T-cell (primary cell): ENCODE measurements around the gene C16orf86. TPM values are rescaled to one million over a fixed set of nuclear protein-coding genes. Genes with fewer than 3 reads are reported as not detected.

Experiments used
- ATAC-seq, 4 experiments: fragments of 200-7000 bp in 3 of 4; fragments of 150-1000 bp in 1 of 4; cut with Tn5 transposase; replicated peaks in 1 of 4; 1 replicate in 3 of 4; 2 replicates in 1 of 4; pipeline ENCODE4 v1.10.0; 2021; ENCODE audit warnings: moderate library complexity in 3 of 4, mild to moderate bottlenecking in 2 of 4, moderate number of reproducible peaks in 1 of 4
- CTCF ChIA-PET, 2 donors: fragments of 300-600 bp; sonication (Branson Sonifier 250); formaldehyde crosslinking; loops; one replicate each; lab custom pipeline; 2022; ENCODE audit warnings: antibody characterized with exemption in 2 of 2; lab: Charles Lee
- POLR2A ChIA-PET, 2 donors: fragments of 300-600 bp; sonication (Branson Sonifier 250); formaldehyde crosslinking; loops; one replicate each; lab custom pipeline; 2022; ENCODE audit warnings: antibody characterized with exemption in 2 of 2; lab: Charles Lee
- DNase-seq, 35 experiments: peaks; one replicate each; pipeline versions ENCODE4 v3.0.0 to v3.0.0-alpha.2; 2013 to 2023
- H3K27ac ChIP-seq: one replicate; pipeline ENCODE4 v1.5.1; 2013; ENCODE audit warnings: low read length
- H3K27me3 ChIP-seq, 2 experiments: replicated peaks in 1 of 2; 1 replicate in 1 of 2; 2 replicates in 1 of 2; pipeline versions ENCODE4 v1.6.1 to v1.7.0; 2013; ENCODE audit warnings: low read length in 1 of 2, mixed read lengths in 1 of 2; ENCODE audit not compliant: control insufficient read depth in 2 of 2, insufficient read depth in 2 of 2; ENCODE audit errors: extremely low read depth in 1 of 2
- H3K36me3 ChIP-seq, 2 donors: 1 replicate in 1 of 2; 2 replicates in 1 of 2; pipeline versions ENCODE4 v1.6.1 to v1.7.0; 2013; ENCODE audit warnings: low read length in 1 of 2; ENCODE audit not compliant: control insufficient read depth in 2 of 2, insufficient read depth in 1 of 2; ENCODE audit errors: extremely low read depth in 1 of 2
- H3K4me1 ChIP-seq, 2 experiments: 1 replicate in 1 of 2; 2 replicates in 1 of 2; pipeline versions ENCODE4 v1.6.1 to v1.7.0; 2013; ENCODE audit warnings: low read length in 2 of 2, mixed read lengths in 1 of 2; ENCODE audit not compliant: insufficient read depth in 2 of 2, control insufficient read depth in 1 of 2; ENCODE audit errors: extremely low read depth in 1 of 2
- H3K4me3 ChIP-seq, 2 donors: 1 replicate in 1 of 2; 2 replicates in 1 of 2; pipeline versions ENCODE4 v1.5.1 to v1.7.0; 2013; ENCODE audit warnings: mild to moderate bottlenecking in 2 of 2, low read length in 1 of 2, moderate library complexity in 1 of 2; ENCODE audit not compliant: control insufficient read depth in 1 of 2; ENCODE audit errors: extremely low read depth in 1 of 2
- H3K9me3 ChIP-seq: 2 replicates; pipeline ENCODE4 v1.7.0; 2013
- H3K27ac Mint-ChIP-seq, 2 donors: one replicate each; pipeline ENCODE4 v1.8.0; 2020 to 2021; ENCODE audit warnings: mild to moderate bottlenecking in 2 of 2, mixed read lengths in 2 of 2
- H3K27me3 Mint-ChIP-seq, 2 donors: one replicate each; pipeline ENCODE4 v1.8.0; 2021 to 2022; ENCODE audit warnings: mixed read lengths in 2 of 2
- H3K36me3 Mint-ChIP-seq: one replicate; pipeline ENCODE4 v1.8.0; 2021; ENCODE audit warnings: mixed read lengths
- H3K4me1 Mint-ChIP-seq, 3 donors: one replicate each; pipeline ENCODE4 v1.8.0; 2020 to 2022; ENCODE audit warnings: mixed read lengths in 3 of 3, mild to moderate bottlenecking in 1 of 3
- H3K4me3 Mint-ChIP-seq, 3 donors: one replicate each; pipeline ENCODE4 v1.8.0; 2020 to 2022; ENCODE audit warnings: mild to moderate bottlenecking in 3 of 3, mixed read lengths in 3 of 3, moderate library complexity in 3 of 3
- H3K9me3 Mint-ChIP-seq, 3 donors: one replicate each; pipeline ENCODE4 v1.8.0; 2020 to 2022; ENCODE audit warnings: mixed read lengths in 3 of 3
- WGBS: methylation state at CpG from one replicate; pipeline ENCODE4 v1.1.5; 2013; ENCODE audit warnings: missing lambda C conversion rate; ENCODE audit not compliant: insufficient coverage; 5-methylcytosine and 5-hydroxymethylcytosine counted together
- total RNA-seq, 35 experiments: library from RNA in 6 of 35; stranded (reverse) in 6 of 35; fragments of 120-200 nt in 1 of 35; gene quantifications; one replicate each; pipeline versions ENCODE4 v1.2.1 to v1.2.4 and lab custom pipeline; 2013 to 2026

Gene C16orf86
- total RNA-seq, 5 donors from 2014 or later (not counting 1 experiment from before 2014, with no cell fraction given) = 1.9 to 6.7 (median 5.4) TPM

- Mint-ChIP-seq H3K27me3 (no peaks in the 10 kb centered on the region), H3K36me3 (peaks cover 17% of the 10 kb centered on the region), H3K4me3 (no peak overlapping the region), H3K4me1 (peaks cover 2 to 21% (median 7%) of the 10 kb centered on the region in 3 donors), H3K27ac (no peak overlapping the region), H3K9me3 (no peaks in the 10 kb centered on the region)
- Histone ChIP-seq H3K9me3 (no peaks in the 10 kb centered on the region), H3K4me3 (no peak overlapping the region), H3K36me3 (peaks cover 0 to 3% of the 10 kb centered on the region in 2 donors), H3K27me3 (no peaks in the 10 kb centered on the region), H3K4me1 (peaks cover 0 to 2% of the 10 kb centered on the region in 2 experiments), H3K27ac (no peak overlapping the region)
- ATAC-seq (no peak), DNase-seq (no peak)
- POLR2A ChIA-PET = interaction anchor here in 1 of 2 donors (0.6 kb wide), 1 partner anchor 518 kb away, joined by 4 read pairs; no protein-coding TSS in a partner anchor
- CTCF ChIA-PET = interaction anchor here in 1 of 2 donors (0.5 kb wide), 1 partner anchor 31 kb away, joined by 3 read pairs; no protein-coding TSS in a partner anchor
- WGBS = 58% methylated on average over 2 of the region's 2 CpGs
Measured at GRCh38 chr16:67694611-67695010, 28.0 kb downstream of the C16orf86 start.

DNA sequence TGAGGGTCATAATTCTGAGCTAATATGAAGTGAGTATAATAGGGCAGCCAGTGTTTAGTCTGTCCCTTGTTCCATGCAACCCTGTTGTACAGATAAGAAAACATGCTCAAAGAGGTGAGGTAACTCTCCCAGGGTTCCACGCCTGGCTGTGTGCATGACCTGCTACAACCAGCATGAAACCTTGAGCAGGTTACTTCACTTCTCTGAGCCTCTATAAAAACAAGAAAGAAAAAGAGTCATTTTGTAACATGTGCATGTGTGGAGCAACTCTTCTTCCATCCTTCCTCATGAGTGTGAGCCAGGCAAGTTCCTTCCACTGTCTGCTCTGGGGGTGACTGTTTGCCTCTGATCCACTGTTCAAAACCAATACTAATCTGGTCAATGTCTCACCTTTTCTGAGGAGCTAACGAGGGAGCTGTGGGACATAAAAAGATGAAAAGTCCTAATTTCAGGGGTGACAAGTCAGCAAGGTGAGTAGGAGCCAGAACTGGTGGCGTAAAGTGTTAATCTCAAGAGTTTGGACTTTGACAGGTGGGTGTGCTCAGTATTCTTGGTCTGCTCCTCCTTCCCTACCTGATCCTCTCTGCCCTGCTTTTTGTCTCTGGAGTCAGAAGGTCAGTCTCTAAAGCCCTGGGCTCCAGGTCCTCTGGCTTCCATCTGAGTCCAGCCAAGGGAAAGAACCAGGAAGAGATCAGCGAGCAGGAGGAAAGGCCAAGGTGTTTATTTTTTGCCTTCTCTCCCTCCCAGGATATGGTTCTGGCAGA is 31.0 kb downstream of the C16orf86 start:
- no peak for ATAC-seq
- Histone ChIP-seq H3K4me3 (no peak overlapping the region), H3K9me3 (no peaks in the 10 kb centered on the region), H3K27me3 (no peaks in the 10 kb centered on the region), H3K36me3 (peaks cover 0 to 3% of the 10 kb centered on the region in 2 donors), H3K4me1 (peaks cover 0 to 2% of the 10 kb centered on the region in 2 experiments), H3K27ac (no peak overlapping the region)
- peaks cover 9% of the 10 kb centered on the region for H3K36me3 Mint-ChIP-seq
- no peaks in the 10 kb centered on the region for H3K27me3 Mint-ChIP-seq
- H3K9me3 Mint-ChIP-seq = no peaks in the 10 kb centered on the region
- H3K4me1 Mint-ChIP-seq = peaks cover 0 to 12% (median 9%) of the 10 kb centered on the region in 3 donors
- WGBS = 83% methylated on average over 1 of the region's 4 CpGs
- H3K4me3 Mint-ChIP-seq = no peak overlapping the region
- CTCF ChIA-PET = no interaction called here
- DNase-seq = no peak
- POLR2A ChIA-PET = no interaction called here
- H3K27ac Mint-ChIP-seq = no peak overlapping the region

GRCh38 chr16:67699265-67699664 is 32.7 kb downstream of the C16orf86 start:
- DNase-seq (no peak), ATAC-seq (no peak)
- ChIA-PET CTCF (interaction anchor here in 1 of 2 donors (0.7 kb wide), 1 partner anchor 784 kb away, joined by 3 read pairs; no protein-coding TSS in a partner anchor), POLR2A (no interaction called here)
- Histone ChIP-seq H3K4me1 (peaks cover 10% of the 10 kb centered on the region in 2 experiments), H3K27me3 (no peaks in the 10 kb centered on the region), H3K27ac (no peak overlapping the region), H3K36me3 (peaks cover 0 to 3% of the 10 kb centered on the region in 2 donors), H3K4me3 (no peak overlapping the region), H3K9me3 (no peaks in the 10 kb centered on the region)
- H3K36me3 Mint-ChIP-seq = peaks cover 9% of the 10 kb centered on the region
- no peak overlapping the region for H3K27ac Mint-ChIP-seq
- peaks cover 15 to 28% (median 21%) of the 10 kb centered on the region in 3 donors for H3K4me1 Mint-ChIP-seq
- H3K27me3 Mint-ChIP-seq = no peaks in the 10 kb centered on the region
- H3K4me3 Mint-ChIP-seq = no peak overlapping the region
- H3K9me3 Mint-ChIP-seq = no peaks in the 10 kb centered on the region
- WGBS = 96% methylated on average over 4 of the region's 7 CpGs

DNA sequence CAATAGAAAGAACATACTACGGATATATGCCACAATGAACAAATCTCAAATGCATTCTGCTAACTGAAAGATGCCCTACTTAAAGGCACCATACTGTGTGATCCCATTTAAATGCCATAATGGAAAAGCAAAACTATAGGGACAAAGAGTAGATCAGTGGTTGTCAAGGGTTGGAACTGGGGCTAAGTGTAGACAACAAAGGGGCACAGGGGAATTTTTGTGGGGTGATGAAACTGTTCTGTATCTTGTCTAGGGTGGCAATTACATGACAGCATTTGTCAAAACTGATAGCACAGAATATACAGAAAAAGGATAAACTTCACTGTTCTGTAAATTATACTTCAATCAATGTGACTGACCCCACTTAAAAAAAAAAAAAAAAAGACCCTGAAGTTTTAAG is 34.8 kb downstream of the C16orf86 start:
- no CpG with 5 or more reads among the region's 1 CpG for WGBS
- H3K27ac Mint-ChIP-seq = no peak overlapping the region
- ChIA-PET CTCF (interaction anchor here (0.7 kb wide), 3 partner anchors 276 to 382 kb away, joined by 3 read pairs; no protein-coding TSS in a partner anchor), POLR2A (interaction anchor here in 1 of 2 donors (1.1 kb wide), 1 partner anchor 9 kb away, joined by 3 read pairs; no protein-coding TSS in a partner anchor)
- H3K36me3 Mint-ChIP-seq = peaks cover 13% of the 10 kb centered on the region
- H3K27me3 ChIP-seq = no peaks in the 10 kb centered on the region
- H3K36me3 ChIP-seq = peaks cover 0 to 3% of the 10 kb centered on the region in 2 donors
- no peak for DNase-seq
- H3K27ac ChIP-seq = no peak overlapping the region
- no peaks in the 10 kb centered on the region for H3K9me3 ChIP-seq
- H3K9me3 Mint-ChIP-seq = no peaks in the 10 kb centered on the region
- no peaks in the 10 kb centered on the region for H3K27me3 Mint-ChIP-seq
- H3K4me1 ChIP-seq = peaks cover 10% of the 10 kb centered on the region in 2 experiments
- H3K4me3 Mint-ChIP-seq = no peak overlapping the region
- no peak overlapping the region for H3K4me3 ChIP-seq
- no peak for ATAC-seq
- H3K4me1 Mint-ChIP-seq = peaks cover 22 to 36% (median 25%) of the 10 kb centered on the region in 3 donors

DNA sequence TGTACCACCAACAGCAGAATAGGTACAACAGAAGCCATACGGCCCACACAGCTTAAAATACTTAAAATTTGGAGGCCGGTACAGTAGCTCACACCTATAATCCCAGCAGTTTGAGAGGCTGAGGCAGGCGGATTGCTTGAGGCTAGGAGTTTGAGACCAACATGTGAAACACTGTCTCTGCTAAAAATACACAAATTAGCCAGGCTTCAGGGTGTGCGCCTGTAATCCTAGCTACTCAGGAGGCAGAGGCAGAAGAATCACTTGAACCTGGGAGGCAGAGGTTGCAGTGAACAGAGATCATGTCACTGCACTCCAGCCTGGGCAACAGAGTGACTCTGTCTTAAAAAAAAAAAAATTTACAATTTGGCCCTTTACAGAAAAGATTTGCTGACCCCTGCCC is 35.5 kb downstream of the C16orf86 start:
- POLR2A ChIA-PET = interaction anchor here (0.7 to 1.1 kb wide), 2 partner anchors 10 to 69 kb away, joined by 3 read pairs; no protein-coding TSS in a partner anchor
- Mint-ChIP-seq H3K9me3 (no peaks in the 10 kb centered on the region), H3K27me3 (no peaks in the 10 kb centered on the region), H3K27ac (peak overlapping the region in 1 of 2 donors; percentile 43), H3K36me3 (peaks cover 13% of the 10 kb centered on the region), H3K4me3 (no peak overlapping the region), H3K4me1 (peaks cover 22 to 36% (median 25%) of the 10 kb centered on the region in 3 donors)
- no peaks in the 10 kb centered on the region for H3K27me3 ChIP-seq
- CTCF ChIA-PET = no interaction called here
- DNase-seq = no peak
- H3K36me3 ChIP-seq = peaks cover 0 to 3% of the 10 kb centered on the region in 2 donors
- H3K27ac ChIP-seq = no peak overlapping the region
- H3K4me1 ChIP-seq = peaks cover 10% of the 10 kb centered on the region in 2 experiments
- H3K4me3 ChIP-seq = no peak overlapping the region
- WGBS = 93% methylated on average over 3 of the region's 4 CpGs
- H3K9me3 ChIP-seq = no peaks in the 10 kb centered on the region
- no peak for ATAC-seq

DNA sequence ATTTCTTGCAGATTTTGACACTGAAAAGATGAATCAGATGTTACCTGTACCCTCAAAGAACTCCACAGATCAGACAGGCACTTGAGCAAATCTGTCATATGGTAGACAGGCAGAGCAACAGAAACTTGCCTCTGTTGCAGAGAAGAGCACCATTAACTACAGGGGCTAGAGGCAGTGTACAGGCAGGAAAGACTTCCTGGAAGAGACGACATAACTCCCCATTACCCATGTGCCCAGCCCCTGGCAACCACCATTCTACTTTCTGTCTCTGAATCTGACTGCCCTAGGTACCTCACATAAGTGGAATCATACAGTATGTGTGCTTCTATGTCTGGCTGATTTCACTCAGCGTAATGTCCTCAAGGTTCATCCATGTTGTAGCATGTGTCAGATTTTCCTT is 37.0 kb downstream of the C16orf86 start:
- Mint-ChIP-seq H3K27me3 (no peaks in the 10 kb centered on the region), H3K27ac (peak overlapping the region; percentile 55 to 74), H3K4me1 (peaks cover 22 to 38% (median 25%) of the 10 kb centered on the region in 3 donors), H3K9me3 (no peaks in the 10 kb centered on the region), H3K4me3 (peak overlapping the region in 1 of 3 donors; percentile 65), H3K36me3 (peaks cover 6% of the 10 kb centered on the region)
- Histone ChIP-seq H3K27ac (peak overlapping the region; percentile 18), H3K27me3 (no peaks in the 10 kb centered on the region), H3K4me1 (peaks cover 10% of the 10 kb centered on the region in 2 experiments), H3K4me3 (no peak overlapping the region), H3K36me3 (no peaks in the 10 kb centered on the region), H3K9me3 (no peaks in the 10 kb centered on the region)
- DNase-seq = peak in 3 of 35 experiments; percentile 4 to 24 (median 5)
- CTCF ChIA-PET = no interaction called here
- no CpG with 5 or more reads among the region's 2 CpGs for WGBS
- ATAC-seq = peak; percentile 78 to 95 (median 93)
- POLR2A ChIA-PET = no interaction called here
